Liver (tissue), 9 donors: ENCODE measurements around the gene BMAL1. TPM values are rescaled to one million over a fixed set of nuclear protein-coding genes. Genes with fewer than 3 reads are reported as not detected.

Source experiments
- DNase-seq: peaks from one replicate; pipeline ENCODE4 v3.0.0-alpha.2; 2017; ENCODE audit warnings: low spot score
- H3K27ac ChIP-seq, 2 donors: one replicate each; pipeline ENCODE4 v1.7.0; 2013; ENCODE audit warnings: inconsistent platforms in 2 of 2, low read length in 2 of 2, control low read depth in 1 of 2, low read depth in 1 of 2, mild to moderate bottlenecking in 1 of 2
- H3K27me3 ChIP-seq, 4 donors: one replicate each; pipeline versions ENCODE4 v1.6.1 to v1.7.0; 2013; ENCODE audit warnings: low read length in 3 of 4, inconsistent platforms in 1 of 4, mild to moderate bottlenecking in 1 of 4, moderate library complexity in 1 of 4; ENCODE audit not compliant: control insufficient read depth in 4 of 4, insufficient read depth in 4 of 4
- H3K36me3 ChIP-seq, 4 donors: one replicate each; pipeline versions ENCODE4 v1.6.1 to v1.7.0; 2013; ENCODE audit warnings: low read length in 3 of 4, mild to moderate bottlenecking in 3 of 4, low read depth in 1 of 4, moderate library complexity in 1 of 4; ENCODE audit not compliant: control insufficient read depth in 4 of 4, insufficient read depth in 3 of 4
- H3K4me1 ChIP-seq, 4 donors: one replicate each; pipeline versions ENCODE4 v1.6.1 to v1.7.0; 2013; ENCODE audit warnings: low read length in 3 of 4, mild to moderate bottlenecking in 3 of 4, moderate library complexity in 1 of 4; ENCODE audit not compliant: control insufficient read depth in 4 of 4, insufficient read depth in 4 of 4
- H3K4me3 ChIP-seq, 3 donors: one replicate each; pipeline versions ENCODE4 v1.6.1 to v1.7.0; 2013; ENCODE audit warnings: low read length in 3 of 3, control low read depth in 1 of 3, low read depth in 1 of 3, mild to moderate bottlenecking in 1 of 3
- H3K9ac ChIP-seq, 2 donors: one replicate each; pipeline ENCODE4 v1.7.0; 2013; ENCODE audit warnings: low read length in 2 of 2, mild to moderate bottlenecking in 2 of 2, moderate library complexity in 2 of 2, control low read depth in 1 of 2, low read depth in 1 of 2
- H3K9me3 ChIP-seq, 4 donors: one replicate each; pipeline versions ENCODE4 v1.6.1 to v1.7.0; 2013; ENCODE audit warnings: low read length in 3 of 4; ENCODE audit not compliant: control insufficient read depth in 4 of 4
- ATF3 ChIP-seq: IDR thresholded peaks from 2 replicates; pipeline ENCODE4 v1.6.1; 2016; ENCODE audit warnings: antibody characterized with exemption
- EGR1 ChIP-seq, 2 donors: IDR thresholded peaks; 2 replicates each; pipeline ENCODE4 v1.6.1; 2016 to 2018; ENCODE audit warnings: antibody characterized with exemption in 2 of 2, low read depth in 2 of 2
- FOXA2 ChIP-seq: IDR thresholded peaks from 2 replicates; pipeline ENCODE4 v1.6.1; 2016; ENCODE audit warnings: antibody characterized with exemption
- GABPA ChIP-seq, 2 donors: IDR thresholded peaks in 1 of 2; conservative IDR thresholded peaks in 1 of 2; 2 replicates each; pipeline ENCODE4 v1.6.1; 2016; ENCODE audit warnings: antibody characterized with exemption in 2 of 2, mild to moderate bottlenecking in 1 of 2, moderate library complexity in 1 of 2
- HNF4A ChIP-seq, 2 donors: conservative IDR thresholded peaks; 2 replicates each; pipeline ENCODE4 v1.6.1; 2016; ENCODE audit warnings: antibody characterized with exemption in 2 of 2, mild to moderate bottlenecking in 2 of 2
- HNF4G ChIP-seq: IDR thresholded peaks from 2 replicates; pipeline ENCODE4 v1.6.1; 2016; ENCODE audit warnings: antibody characterized with exemption
- JUND ChIP-seq, 2 donors: IDR thresholded peaks; 2 replicates each; pipeline ENCODE4 v1.6.1; 2016; ENCODE audit warnings: antibody characterized with exemption in 2 of 2
- RAD21 ChIP-seq, 2 donors: IDR thresholded peaks; 2 replicates each; pipeline ENCODE4 v1.6.1; 2016; ENCODE audit warnings: antibody characterized with exemption in 2 of 2, mild to moderate bottlenecking in 2 of 2
- RXRA ChIP-seq, 2 donors: IDR thresholded peaks; 2 replicates each; pipeline ENCODE4 v1.6.1; 2017 to 2018; ENCODE audit warnings: antibody characterized with exemption in 2 of 2, mild to moderate bottlenecking in 1 of 2
- SP1 ChIP-seq: IDR thresholded peaks from 2 replicates; pipeline ENCODE4 v1.6.1; 2018; ENCODE audit warnings: antibody characterized with exemption, mild to moderate bottlenecking
- YY1 ChIP-seq: IDR thresholded peaks from 2 replicates; pipeline ENCODE4 v1.6.1; 2016; ENCODE audit warnings: antibody characterized with exemption, mild to moderate bottlenecking
- WGBS: extraction: QIAGEN DNeasy Blood & Tissue Kit; methylation state at CpG from one replicate; pipeline ENCODE4 v1.1.7; 2013; 5-methylcytosine and 5-hydroxymethylcytosine counted together
- polyA plus RNA-seq, 2 donors: library from polyadenylated mRNA; stranded (reverse) in 1 of 2; unstranded in 1 of 2; fragments of 200-250 nt in 1 of 2; fragments of >200 nt in 1 of 2; fragmentation: Nextera tagmentation in 1 of 2; extraction: Ambion mirVana in 1 of 2; gene quantifications; one replicate each; pipeline versions ENCODE4 v1.2.1 to v1.2.3, GENCODE V29; 2013 to 2015
- total RNA-seq, 2 donors: library from RNA; depleted of rRNA; stranded (reverse); fragments of >200 nt; gene quantifications; one replicate each; pipeline ENCODE4 v1.2.3, GENCODE V29; 2014
- TF ChIP-seq, protein P1 (sequence below): fragments of 150-350 bp; IDR thresholded peaks from 2 replicates; pipeline ENCODE4 v1.5.1; 2017; ENCODE audit warnings: improper control_type of control experiment, low read depth, low read length; ENCODE audit not compliant: missing input control
- TF ChIP-seq, protein P2 (sequence below): IDR thresholded peaks from 2 replicates; pipeline ENCODE4 v1.6.1; 2016; ENCODE audit warnings: antibody characterized with exemption
- donor health status: healthy.
- donor health status: healthy.
- donor health status: healthy.
- donor health status: healthy.
- donor health status: healthy.

The BMAL1 gene
- total and polyA plus RNA-seq, 4 donors, result 4.7 to 39.0 (median 15.0) TPM

DNA sequence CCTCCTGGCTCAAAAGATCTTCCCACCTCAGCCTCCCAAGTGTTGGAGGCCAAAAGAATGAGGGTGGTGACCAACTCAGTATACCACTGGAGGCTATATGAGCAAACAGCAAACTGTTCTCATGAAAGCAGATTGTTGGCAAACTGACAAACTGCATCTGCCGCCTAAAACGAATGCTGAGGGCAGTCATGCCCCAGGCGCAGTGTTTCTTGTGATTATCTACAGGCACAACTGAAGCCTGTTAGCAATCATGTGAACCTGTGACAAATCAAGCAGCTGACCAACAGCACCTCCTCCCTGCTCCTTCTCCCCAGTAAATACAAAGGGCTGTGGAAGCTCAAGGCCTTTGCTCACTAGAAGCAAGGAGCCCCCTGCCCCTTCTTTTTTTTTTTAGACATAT, 137.6 kb downstream of the BMAL1 start:
- Histone ChIP-seq H3K9me3 (no peaks in the 10 kb centered on the region), H3K27me3 (no peaks in the 10 kb centered on the region), H3K27ac (no peak overlapping the region), H3K4me1 (no peaks in the 10 kb centered on the region), H3K4me3 (no peak overlapping the region), H3K9ac (no peak overlapping the region), H3K36me3 (peaks cover 0 to 19% (median 11%) of the 10 kb centered on the region in 4 donors)
- 93% methylated on average over 3 of the region's 3 CpGs for WGBS
- DNase-seq, result no peak
- TF ChIP-seq YY1 (no peak), HNF4A (conservative IDR thresholded peaks at IDR 0.05) (no peak)
- TF ChIP-seq, protein P1, sequence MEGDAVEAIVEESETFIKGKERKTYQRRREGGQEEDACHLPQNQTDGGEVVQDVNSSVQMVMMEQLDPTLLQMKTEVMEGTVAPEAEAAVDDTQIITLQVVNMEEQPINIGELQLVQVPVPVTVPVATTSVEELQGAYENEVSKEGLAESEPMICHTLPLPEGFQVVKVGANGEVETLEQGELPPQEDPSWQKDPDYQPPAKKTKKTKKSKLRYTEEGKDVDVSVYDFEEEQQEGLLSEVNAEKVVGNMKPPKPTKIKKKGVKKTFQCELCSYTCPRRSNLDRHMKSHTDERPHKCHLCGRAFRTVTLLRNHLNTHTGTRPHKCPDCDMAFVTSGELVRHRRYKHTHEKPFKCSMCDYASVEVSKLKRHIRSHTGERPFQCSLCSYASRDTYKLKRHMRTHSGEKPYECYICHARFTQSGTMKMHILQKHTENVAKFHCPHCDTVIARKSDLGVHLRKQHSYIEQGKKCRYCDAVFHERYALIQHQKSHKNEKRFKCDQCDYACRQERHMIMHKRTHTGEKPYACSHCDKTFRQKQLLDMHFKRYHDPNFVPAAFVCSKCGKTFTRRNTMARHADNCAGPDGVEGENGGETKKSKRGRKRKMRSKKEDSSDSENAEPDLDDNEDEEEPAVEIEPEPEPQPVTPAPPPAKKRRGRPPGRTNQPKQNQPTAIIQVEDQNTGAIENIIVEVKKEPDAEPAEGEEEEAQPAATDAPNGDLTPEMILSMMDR, result no peak

- TF ChIP-seq SP1 (no peak), EGR1 (IDR thresholded peaks at IDR 0.05; ENCODE audit: low read depth in 2 of 2) (no peak), FOXA2 (no peak), ATF3 (no peak), GABPA (IDR thresholded peaks at IDR 0.05 in 1 of 2, conservative IDR thresholded peaks at IDR 0.05 in 1 of 2) (no peak), YY1 (no peak), RXRA (IDR thresholded peaks at IDR 0.05) (no peak), RAD21 (IDR thresholded peaks at IDR 0.05) (no peak), JUND (IDR thresholded peaks at IDR 0.05) (no peak), HNF4G (no peak)
- TF ChIP-seq, protein P2, sequence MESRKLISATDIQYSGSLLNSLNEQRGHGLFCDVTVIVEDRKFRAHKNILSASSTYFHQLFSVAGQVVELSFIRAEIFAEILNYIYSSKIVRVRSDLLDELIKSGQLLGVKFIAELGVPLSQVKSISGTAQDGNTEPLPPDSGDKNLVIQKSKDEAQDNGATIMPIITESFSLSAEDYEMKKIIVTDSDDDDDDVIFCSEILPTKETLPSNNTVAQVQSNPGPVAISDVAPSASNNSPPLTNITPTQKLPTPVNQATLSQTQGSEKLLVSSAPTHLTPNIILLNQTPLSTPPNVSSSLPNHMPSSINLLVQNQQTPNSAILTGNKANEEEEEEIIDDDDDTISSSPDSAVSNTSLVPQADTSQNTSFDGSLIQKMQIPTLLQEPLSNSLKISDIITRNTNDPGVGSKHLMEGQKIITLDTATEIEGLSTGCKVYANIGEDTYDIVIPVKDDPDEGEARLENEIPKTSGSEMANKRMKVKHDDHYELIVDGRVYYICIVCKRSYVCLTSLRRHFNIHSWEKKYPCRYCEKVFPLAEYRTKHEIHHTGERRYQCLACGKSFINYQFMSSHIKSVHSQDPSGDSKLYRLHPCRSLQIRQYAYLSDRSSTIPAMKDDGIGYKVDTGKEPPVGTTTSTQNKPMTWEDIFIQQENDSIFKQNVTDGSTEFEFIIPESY, result no peak
- TF ChIP-seq, protein P1, result no peak
- H3K27me3 ChIP-seq, result no peaks in the 10 kb centered on the region
- H3K36me3 ChIP-seq, result peaks cover 0 to 8% (median 3%) of the 10 kb centered on the region in 4 donors
- no peak overlapping the region for H3K9ac ChIP-seq
- H3K4me3 ChIP-seq, result no peak overlapping the region
- no peak overlapping the region for H3K27ac ChIP-seq
- DNase-seq, result no peak
- WGBS, result 96% methylated on average over 6 of the region's 6 CpGs
- H3K4me1 ChIP-seq, result peaks cover 0 to 2% (median 0%) of the 10 kb centered on the region in 4 donors
- H3K9me3 ChIP-seq, result no peaks in the 10 kb centered on the region
These were observed 144.0 kb downstream of the BMAL1 start for GRCh38 chr11:13421561-13421960.
